SK-N-DZ (cell line): ENCODE data around the gene ELAVL1. TPM values are rescaled to one million over a fixed set of nuclear protein-coding genes. Genes with fewer than 3 reads are reported as not detected.
"Not testable (repeated sequence)": the region's sequence is repeated elsewhere in the genome, so short reads cannot be mapped to it uniquely, and the experiment has no call there.

Experiments used
- DNase-seq: peaks from one replicate; pipeline ENCODE4 v3.0.0-alpha.2; 2015; ENCODE audit warnings: low spot score
- polyA plus RNA-seq, 2 experiments: library from polyadenylated mRNA; depleted of rRNA; stranded (reverse); fragments of >200 nt; gene quantifications; 2 replicates each; pipeline ENCODE4 v1.2.3, GENCODE V29; 2014

ELAVL1 gene
- polyA plus RNA-seq (2014; cell fraction: cytosol; rRNA removed): 24.5 and 27.7 TPM in 2 replicates
- polyA plus RNA-seq (2014; cell fraction: nucleus; rRNA removed): 12.5 and 25.7 TPM in 2 replicates

- peak; percentile 84 for DNase-seq
These were observed at the start of gene ELAVL1 for GRCh38 chr19:8005534-8006256. TSS of gene ELAVL1 (minus strand) at chr19:8005641. CDS start at chr19:7991815, 13,826 bp downstream.

GRCh38 chr19:8054169-8054568 lies 48.7 kb upstream of the ELAVL1 start:
- no peak for DNase-seq

- no peak for DNase-seq
These were observed 47.0 kb upstream of the ELAVL1 start, which contains the start of gene CCL25 for GRCh38 chr19:8052464-8052859. TSS of gene CCL25 (plus strand) at chr19:8052760. CDS start at chr19:8053050, 290 bp downstream.

GRCh38 chr19:8050274-8051096 lies 45.0 kb upstream of the ELAVL1 start:
- peak; percentile 80 for DNase-seq

GRCh38 chr19:8046569-8047165 lies 41.2 kb upstream of the ELAVL1 start:
- DNase-seq: no peak

- no peak for DNase-seq
These were observed 40.6 kb upstream of the ELAVL1 start for GRCh38 chr19:8045872-8046568.

- DNase-seq: no peak
These were observed 38.6 kb upstream of the ELAVL1 start for GRCh38 chr19:8044018-8044417.

GRCh38 chr19:8042900-8043299 lies 37.5 kb upstream of the ELAVL1 start:
- DNase-seq: no peak

- DNase-seq: no peak
These were observed 36.1 kb upstream of the ELAVL1 start for GRCh38 chr19:8041531-8041931.

GRCh38 chr19:8039231-8039630 lies 33.8 kb upstream of the ELAVL1 start:
- no peak for DNase-seq

GRCh38 chr19:8038815-8039214 lies 33.4 kb upstream of the ELAVL1 start:
- DNase-seq: no peak

- no peak for DNase-seq
These were observed 31.1 kb upstream of the ELAVL1 start for GRCh38 chr19:8036434-8037099.

GRCh38 chr19:8034178-8034525 lies 28.7 kb upstream of the ELAVL1 start:
- no peak for DNase-seq

GRCh38 chr19:8033287-8034177 lies 28.1 kb upstream of the ELAVL1 start:
- DNase-seq: not testable (repeated sequence)

GRCh38 chr19:8030960-8031359 lies 25.5 kb upstream of the ELAVL1 start:
- DNase-seq: no peak

- DNase-seq: no peak
These were observed 23.6 kb upstream of the ELAVL1 start for GRCh38 chr19:8028951-8029491.

GRCh38 chr19:8025316-8025715 lies 19.9 kb upstream of the ELAVL1 start:
- no peak for DNase-seq

- not testable (repeated sequence) for DNase-seq
These were observed 18.8 kb upstream of the ELAVL1 start for GRCh38 chr19:8024256-8024655.

- DNase-seq: no peak
These were observed 17.9 kb upstream of the ELAVL1 start for GRCh38 chr19:8023371-8023770.

- DNase-seq: no peak
These were observed 16.8 kb upstream of the ELAVL1 start for GRCh38 chr19:8022275-8022674.
